ENCODE measurements around the gene G6PD. TPM values are rescaled to one million over a fixed set of nuclear protein-coding genes. Genes with fewer than 3 reads are reported as not detected.

Gene G6PD
- total and polyA plus RNA-seq, 2 of the 8 experiments (the other 6 are each of a cell fraction or from before 2014, with no cell fraction given), result 47.3 to 55.1 TPM

DNA sequence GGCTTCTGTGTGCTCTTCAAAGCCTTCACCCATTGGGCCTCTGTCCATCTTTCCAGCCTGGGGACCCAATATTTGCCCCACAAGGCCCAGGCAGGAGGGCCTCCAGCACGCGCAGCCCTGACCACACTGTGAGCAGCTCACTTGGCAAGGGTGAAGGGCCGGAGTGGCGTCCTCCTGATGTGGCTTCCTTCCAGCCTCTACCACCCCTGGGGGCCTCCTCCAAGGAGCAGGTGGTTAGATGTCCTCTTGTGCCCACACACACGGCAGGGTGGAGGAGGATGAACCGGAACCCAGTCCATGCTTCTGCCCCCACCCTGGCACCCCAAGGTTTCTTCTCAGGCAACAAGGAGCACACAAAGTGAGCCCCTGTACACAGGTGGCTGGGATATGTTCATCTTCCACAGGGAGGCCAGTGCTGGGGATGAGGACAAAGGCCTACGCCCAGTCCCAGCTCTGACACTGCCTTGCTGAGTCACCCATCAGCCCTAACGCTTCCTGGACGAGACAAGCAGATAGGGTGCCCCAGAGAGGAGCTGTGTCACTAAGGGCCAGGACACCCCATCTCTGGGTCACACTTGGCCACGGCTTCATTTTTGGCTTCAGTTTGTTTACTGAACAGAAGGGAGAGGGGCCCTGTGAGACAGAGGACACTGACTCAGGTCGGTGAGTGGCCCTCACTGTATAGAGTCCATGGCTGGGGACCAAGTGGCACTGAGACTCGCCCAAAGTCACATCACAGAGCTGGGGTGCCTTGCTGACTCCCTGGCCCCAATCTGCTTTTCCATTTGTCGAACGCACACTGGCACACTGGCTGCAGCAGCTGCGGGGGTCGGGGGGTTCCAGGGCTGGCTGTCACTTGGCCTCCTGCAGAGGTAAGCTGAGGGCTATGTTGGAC, 62.1 kb downstream of the G6PD start:
- FAIRE-seq, result no peak
- WGBS, 2 experiments (ENCODE audit: extremely low coverage in 1 of 2, insufficient coverage in 1 of 2, insufficient read length in 1 of 2, insufficient replicate concordance in 2 of 2, low coverage in 1 of 2, low lambda C conversion rate in 2 of 2, missing lambda C conversion rate in 1 of 2), result 83% methylated on average over 11 of the region's 16 CpGs; no CpG with 5 or more reads in 1 of the 2 experiments
- H3K27me3 ChIP-seq (replicated peaks in 1 of 4; ENCODE audit: control insufficient read depth in 3 of 4, extremely low read depth in 1 of 4, insufficient read depth in 3 of 4, low read length in 3 of 4), result no peaks in the 10 kb centered on the region; a peak in 1 of 7 replicates
- H3K79me1 ChIP-seq (ENCODE audit: low read depth, low read length), result no peaks in the 10 kb centered on the region
- no peaks in the 10 kb centered on the region for H3K79me2 ChIP-seq (ENCODE audit: control insufficient read depth in 1 of 2, insufficient read depth in 2 of 2, low read length in 2 of 2)
- no peak overlapping the region; a peak in 1 of 4 replicates for H3K4me2 ChIP-seq (ENCODE audit: insufficient read depth in 1 of 2, low read depth in 2 of 2, low read length in 2 of 2)
- no peak overlapping the region for H2AK5ac ChIP-seq (ENCODE audit: low read depth, low read length)
- H2BK20ac ChIP-seq (ENCODE audit: low read length), result no peak overlapping the region
- ChIA-PET CTCF (ENCODE audit: partially characterized antibody) (interaction anchor here (0.6 to 2.3 kb wide), 8 partner anchors 12 to 101 kb away, joined by 3 to 8 read pairs (median 3); no protein-coding TSS in a partner anchor), POLR2A (ENCODE audit: partially characterized antibody) (interaction anchor here (1.7 kb wide), 1 partner anchor 87 kb away, joined by 6 read pairs; no protein-coding TSS in a partner anchor)
- H3K4me3 ChIP-seq (ENCODE audit: extremely low read depth in 1 of 4, insufficient read depth in 2 of 4, low read depth in 3 of 4, low read length in 4 of 4), result no peak overlapping the region
- H2AFZ ChIP-seq (ENCODE audit: low read length), result no peak overlapping the region
- H4K91ac ChIP-seq (replicated peaks; ENCODE audit: insufficient read length, low read length), result no peak overlapping the region
- H2BK120ac ChIP-seq (replicated peaks; ENCODE audit: low read depth, low read length), result no peak overlapping the region
- no peak overlapping the region for H3K9ac ChIP-seq (replicated peaks in 1 of 4; ENCODE audit: extremely low read depth in 1 of 4, low read depth in 3 of 4, low read length in 3 of 4)
- no peak overlapping the region for H2BK12ac ChIP-seq (ENCODE audit: low read depth, low read length)
- no peak for DNase-seq (ENCODE audit: low read depth in 1 of 2, low spot score in 2 of 2)
- H3K36me3 ChIP-seq (ENCODE audit: control insufficient read depth in 2 of 4, insufficient read depth in 4 of 4, low read length in 3 of 4), result peaks cover 0 to 13% (median 0%) of the 10 kb centered on the region in 4 experiments; a peak in 2 of 8 replicates
- no peak overlapping the region for H3K4ac ChIP-seq (replicated peaks; ENCODE audit: insufficient read length, low read depth, low read length)
- H2BK15ac ChIP-seq (ENCODE audit: low read length), result no peak overlapping the region
- no peaks in the 10 kb centered on the region for H3K9me3 ChIP-seq (ENCODE audit: insufficient read depth in 2 of 2, low read depth in 1 of 2, low read length in 1 of 2)
- H3K23me2 ChIP-seq (ENCODE audit: low read depth, low read length), result no peaks in the 10 kb centered on the region; the same call in 1 of the 2 replicates
- H4K20me1 ChIP-seq (replicated peaks in 1 of 2; ENCODE audit: control insufficient read depth in 1 of 2, insufficient read depth in 2 of 2, low read length in 2 of 2), result peaks cover under 1 to 2% of the 10 kb centered on the region in 2 experiments
- H3K23ac ChIP-seq (ENCODE audit: insufficient read length), result no peak overlapping the region
- no peak overlapping the region for H3K14ac ChIP-seq (ENCODE audit: insufficient read length)
- peaks cover 0 to 5% (median under 1%) of the 10 kb centered on the region in 4 experiments; a peak in 3 of 7 replicates for H3K4me1 ChIP-seq (replicated peaks in 1 of 4; ENCODE audit: control insufficient read depth in 3 of 4, insufficient read depth in 4 of 4, low read length in 3 of 4)
- H2BK5ac ChIP-seq (ENCODE audit: low read depth, low read length), result no peak overlapping the region
- no peak overlapping the region for H3K18ac ChIP-seq (ENCODE audit: extremely low read depth, low read length)
- no peak overlapping the region for H3K27ac ChIP-seq (ENCODE audit: low read depth, low read length)
- H3K56ac ChIP-seq (replicated peaks; ENCODE audit: insufficient read length, low read depth, low read length), result no peak overlapping the region
- no peak overlapping the region for H4K5ac ChIP-seq (ENCODE audit: insufficient read length, low read depth, low read length)
- no peak overlapping the region for H4K8ac ChIP-seq (ENCODE audit: extremely low read depth, insufficient read depth, low read length)
- no peak for TF ChIP-seq PHF8 (conservative IDR thresholded peaks at IDR 0.05; ENCODE audit: low read depth, low read length)
- no peak for TF ChIP-seq EGR1 (IDR thresholded peaks at IDR 0.05; ENCODE audit: borderline replicate concordance, low read depth, low read length)
- TF ChIP-seq GABPA (IDR thresholded peaks at IDR 0.05; ENCODE audit: borderline replicate concordance, insufficient read depth, low read length), result no peak
- TF ChIP-seq, protein P1, sequence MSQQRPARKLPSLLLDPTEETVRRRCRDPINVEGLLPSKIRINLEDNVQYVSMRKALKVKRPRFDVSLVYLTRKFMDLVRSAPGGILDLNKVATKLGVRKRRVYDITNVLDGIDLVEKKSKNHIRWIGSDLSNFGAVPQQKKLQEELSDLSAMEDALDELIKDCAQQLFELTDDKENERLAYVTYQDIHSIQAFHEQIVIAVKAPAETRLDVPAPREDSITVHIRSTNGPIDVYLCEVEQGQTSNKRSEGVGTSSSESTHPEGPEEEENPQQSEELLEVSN (IDR thresholded peaks at IDR 0.05), result no peak
- TF ChIP-seq, protein P2, sequence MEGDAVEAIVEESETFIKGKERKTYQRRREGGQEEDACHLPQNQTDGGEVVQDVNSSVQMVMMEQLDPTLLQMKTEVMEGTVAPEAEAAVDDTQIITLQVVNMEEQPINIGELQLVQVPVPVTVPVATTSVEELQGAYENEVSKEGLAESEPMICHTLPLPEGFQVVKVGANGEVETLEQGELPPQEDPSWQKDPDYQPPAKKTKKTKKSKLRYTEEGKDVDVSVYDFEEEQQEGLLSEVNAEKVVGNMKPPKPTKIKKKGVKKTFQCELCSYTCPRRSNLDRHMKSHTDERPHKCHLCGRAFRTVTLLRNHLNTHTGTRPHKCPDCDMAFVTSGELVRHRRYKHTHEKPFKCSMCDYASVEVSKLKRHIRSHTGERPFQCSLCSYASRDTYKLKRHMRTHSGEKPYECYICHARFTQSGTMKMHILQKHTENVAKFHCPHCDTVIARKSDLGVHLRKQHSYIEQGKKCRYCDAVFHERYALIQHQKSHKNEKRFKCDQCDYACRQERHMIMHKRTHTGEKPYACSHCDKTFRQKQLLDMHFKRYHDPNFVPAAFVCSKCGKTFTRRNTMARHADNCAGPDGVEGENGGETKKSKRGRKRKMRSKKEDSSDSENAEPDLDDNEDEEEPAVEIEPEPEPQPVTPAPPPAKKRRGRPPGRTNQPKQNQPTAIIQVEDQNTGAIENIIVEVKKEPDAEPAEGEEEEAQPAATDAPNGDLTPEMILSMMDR (IDR thresholded peaks at IDR 0.05; ENCODE audit: control extremely low read depth in 1 of 3, insufficient read depth in 1 of 3, low read depth in 1 of 3, low read length in 3 of 3), result no peak
- TF ChIP-seq HDAC6 (IDR thresholded peaks at IDR 0.05; ENCODE audit: low read depth, low read length), result no peak
- no peak for TF ChIP-seq CBX5 (IDR thresholded peaks at IDR 0.05; ENCODE audit: low read depth, low read length)

Measured in H1 (cell line).